NCI-H128 (cell line): ENCODE results near the gene CDC27.
A peak's percentile ranks its signal among the peaks of the same experiment; 100 is the strongest.
"Not testable (repeated sequence)": the region's sequence is repeated elsewhere in the genome, so short reads cannot be mapped to it uniquely, and the experiment has no call there.

Source experiments
- DNase-seq: peaks from one replicate; lab custom pipeline; 2025; ENCODE audit not compliant: unreplicated experiment; lab: John Stamatoyannopoulos, UW

The CDC27 gene

DNA sequence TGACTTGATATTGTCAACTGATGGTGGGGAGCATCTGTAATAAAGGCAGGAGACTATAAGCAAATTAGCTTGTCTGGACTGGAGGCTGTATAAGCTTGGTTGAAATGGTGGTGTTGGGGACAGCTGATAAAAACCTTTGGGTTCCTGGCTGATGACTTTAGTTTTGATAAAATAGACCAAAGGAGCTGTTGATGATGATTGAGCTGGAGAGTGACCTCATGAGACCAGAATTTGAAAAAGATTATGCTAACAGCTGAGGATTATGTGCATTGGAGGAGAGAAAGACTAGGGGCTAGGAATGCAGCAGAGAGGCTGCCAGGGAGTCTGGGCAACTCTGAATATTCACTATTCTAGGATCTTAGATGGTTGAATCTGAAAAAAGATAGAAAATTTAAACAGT lies 8.7 kb upstream of the CDC27 start:
- DNase-seq: no peak

DNA sequence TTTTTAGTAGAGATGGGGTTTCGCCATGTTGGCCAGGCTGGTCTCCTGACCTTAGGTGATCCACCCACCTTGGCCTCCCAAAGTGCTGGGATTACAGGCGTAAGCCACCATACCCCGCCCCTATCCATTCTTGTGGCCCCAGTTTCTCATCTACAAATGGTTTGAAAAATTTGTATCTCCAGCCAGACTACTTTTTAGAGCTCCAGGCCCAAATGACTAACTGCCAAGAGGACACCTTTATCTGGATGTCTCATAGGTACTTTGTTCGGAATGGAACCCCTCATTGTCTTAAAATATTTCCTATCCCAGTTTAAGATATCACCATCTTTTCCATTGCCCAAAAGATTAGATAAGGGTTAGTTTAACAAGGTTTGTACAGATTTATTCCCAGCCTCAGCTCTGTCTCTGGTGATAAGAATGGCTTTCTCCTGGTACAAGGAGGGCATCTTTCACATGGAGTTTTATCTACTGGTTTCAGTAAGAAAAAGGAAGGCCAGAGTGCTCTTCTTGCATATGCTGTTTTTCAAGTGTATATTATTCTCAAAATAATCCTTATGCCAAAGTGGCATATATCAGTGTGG lies 4.9 kb upstream of the CDC27 start:
- no peak for DNase-seq

DNA sequence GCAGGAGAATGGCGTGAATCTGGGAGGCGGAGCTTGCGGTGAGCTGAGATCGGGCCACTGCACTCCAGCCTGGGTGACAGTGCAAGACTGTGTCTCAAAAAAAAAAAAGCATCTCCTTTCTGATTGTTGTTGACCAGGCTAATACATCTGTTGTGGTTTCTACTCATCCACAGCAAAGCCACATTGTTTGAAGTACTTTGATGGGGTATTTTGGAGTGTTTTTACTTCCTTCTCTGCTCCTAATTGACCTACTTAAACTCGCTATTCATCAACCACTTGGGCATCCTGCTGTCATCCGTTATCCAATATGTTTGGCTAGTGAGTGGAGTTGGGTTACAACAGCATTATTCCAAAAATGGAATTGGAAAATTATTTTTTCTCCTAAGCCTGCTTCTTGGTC lies 3.5 kb upstream of the CDC27 start:
- DNase-seq: peak; percentile 43

DNA sequence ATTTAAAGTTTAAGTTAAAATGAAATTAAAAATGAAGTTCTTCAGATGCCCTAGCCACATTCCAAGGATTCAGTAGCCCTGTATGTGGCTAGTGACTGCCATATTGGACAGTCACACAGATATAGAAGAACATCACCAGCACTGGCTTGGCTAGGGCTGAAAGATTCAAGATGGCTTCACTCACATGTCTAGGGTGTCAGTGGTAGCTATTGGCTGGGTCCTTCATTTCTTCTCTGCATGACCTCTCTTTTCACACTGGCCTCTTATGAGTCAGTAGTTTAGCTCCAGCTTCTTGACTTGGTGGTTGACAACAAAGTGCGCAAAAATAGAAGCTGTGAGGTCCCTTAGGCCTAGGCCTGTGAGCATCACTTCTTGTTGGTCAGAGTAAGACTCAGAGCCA lies 1.7 kb upstream of the CDC27 start:
- DNase-seq: no peak

DNA sequence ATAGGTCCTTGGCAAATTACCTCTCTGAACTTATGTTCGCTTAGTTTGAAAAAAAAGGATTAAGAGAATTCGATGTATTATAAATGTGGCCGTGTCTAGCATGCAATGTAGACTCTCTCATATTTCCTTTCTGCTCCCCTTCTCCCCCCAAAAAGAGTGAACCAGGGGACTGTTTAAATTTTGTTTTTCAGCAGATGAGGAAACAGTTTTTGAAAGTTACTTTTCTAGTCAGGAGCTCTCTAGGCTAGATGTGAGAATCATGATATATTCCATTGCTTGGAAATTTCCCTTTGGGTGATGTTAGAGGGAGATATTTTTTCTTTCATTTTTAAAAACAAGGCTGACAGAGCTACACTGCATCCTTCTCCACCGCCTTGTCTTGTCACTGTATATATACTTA lies 1.1 kb upstream of the CDC27 start:
- no peak for DNase-seq

DNA sequence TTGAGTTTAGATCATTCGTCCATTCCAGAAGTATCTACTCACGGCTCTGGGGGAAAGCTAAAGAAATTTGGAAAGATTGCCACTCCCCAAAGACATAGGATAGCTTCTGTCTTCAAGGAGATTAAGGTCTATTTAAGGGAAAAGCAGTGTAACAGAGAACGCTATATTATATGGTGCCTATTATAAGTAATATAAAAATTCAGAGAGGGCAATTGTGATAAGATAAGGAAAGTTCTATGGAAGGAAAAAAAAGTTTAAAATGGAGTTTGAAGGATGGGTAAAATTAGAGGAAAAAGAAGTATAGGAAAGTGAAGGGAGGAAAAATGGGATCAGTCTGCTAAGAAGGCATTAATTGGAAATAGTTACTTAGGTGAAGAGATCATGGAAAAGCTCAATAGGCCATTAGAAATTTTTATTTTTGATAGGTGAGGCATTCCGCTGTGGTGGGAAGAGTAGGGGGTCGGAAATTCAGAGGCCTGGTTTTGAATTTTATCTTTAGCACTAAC lies 690 bp upstream of the CDC27 start:
- no peak for DNase-seq

DNA sequence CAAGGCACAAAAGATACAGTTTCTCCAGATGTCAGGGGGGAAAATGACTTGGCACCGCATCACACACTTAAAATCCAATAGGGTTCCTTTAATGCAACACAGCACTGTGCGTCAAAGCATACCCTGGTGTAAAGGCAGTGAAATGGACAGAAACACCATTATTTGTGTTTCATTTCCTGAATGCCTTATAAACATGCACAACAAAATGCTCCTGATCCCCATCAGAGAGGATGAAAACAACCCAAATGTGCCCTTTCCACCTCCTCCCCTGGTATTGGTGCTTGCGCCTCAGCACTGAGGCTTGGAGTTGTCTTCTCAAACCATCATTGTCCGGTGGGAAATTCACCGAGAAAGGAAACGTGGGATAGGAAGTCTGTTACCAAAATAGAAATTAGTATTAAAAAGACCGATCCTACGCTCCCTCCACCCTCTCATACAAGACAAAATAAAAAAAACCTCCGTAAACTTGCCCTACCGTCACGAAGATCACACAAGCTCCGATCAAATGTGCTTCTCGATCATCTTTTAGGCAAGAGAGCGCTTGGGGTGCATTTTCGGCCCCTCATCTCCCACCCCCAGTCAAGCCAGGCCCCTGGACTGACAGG lies 722 bp downstream of the CDC27 start:
- no peak for DNase-seq

DNA sequence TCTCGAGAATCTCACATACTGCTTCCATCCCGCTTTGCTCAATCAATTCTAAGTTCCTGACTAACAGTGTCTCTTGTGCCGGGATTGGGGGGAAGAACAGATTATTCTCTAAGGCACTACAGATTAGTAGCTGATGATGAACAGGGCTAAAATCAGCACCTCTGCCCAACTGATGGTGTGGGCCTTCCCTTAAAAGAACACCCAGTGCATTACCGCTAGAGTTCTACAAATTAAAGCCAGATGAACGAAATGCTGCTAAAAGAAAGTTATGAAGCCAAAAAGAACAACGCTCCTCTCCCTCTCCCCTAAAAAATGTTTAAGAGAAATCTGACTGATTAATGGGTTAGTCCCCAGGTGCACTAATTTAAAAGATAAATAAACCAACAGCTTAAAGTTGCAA lies 4.4 kb downstream of the CDC27 start:
- DNase-seq: no peak

DNA sequence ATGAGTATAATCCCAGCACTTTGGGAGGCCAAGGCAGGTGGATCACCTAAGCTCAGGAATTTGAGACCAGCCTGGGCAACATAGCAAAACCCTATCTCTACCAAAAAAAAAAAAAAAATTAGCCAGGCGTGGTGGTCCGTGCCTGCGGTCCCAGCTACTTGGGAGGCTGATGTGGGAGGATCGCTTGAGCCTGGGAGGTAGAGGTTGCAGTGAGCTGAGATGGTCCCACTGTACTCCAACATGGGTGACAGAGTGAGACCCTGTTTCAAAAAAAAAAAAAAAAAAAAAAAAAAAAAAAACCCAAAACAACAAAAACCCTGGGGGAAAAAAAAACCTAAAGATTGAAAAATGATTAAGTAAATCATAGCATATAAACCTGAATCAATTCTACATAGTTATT lies 8.1 kb downstream of the CDC27 start:
- DNase-seq: not testable (repeated sequence)

DNA sequence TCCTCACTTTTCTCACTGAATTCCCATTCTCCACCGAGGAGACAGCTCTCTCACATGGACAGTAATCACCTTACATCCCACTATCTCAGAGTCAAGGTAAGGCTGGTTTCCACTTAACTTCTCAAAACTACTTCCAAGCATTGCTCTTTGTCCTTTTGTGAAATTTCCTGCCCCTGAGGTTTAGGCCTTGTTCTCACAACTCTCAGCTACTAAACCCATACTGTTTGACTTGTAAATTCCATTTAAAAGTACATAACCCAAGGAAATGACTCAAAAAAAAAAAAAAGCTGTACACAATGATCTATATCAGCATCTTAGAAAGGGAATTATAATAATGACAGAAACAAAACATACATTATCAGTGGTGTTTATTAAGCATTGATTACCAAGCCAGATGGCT lies 8.8 kb downstream of the CDC27 start:
- DNase-seq: no peak

DNA sequence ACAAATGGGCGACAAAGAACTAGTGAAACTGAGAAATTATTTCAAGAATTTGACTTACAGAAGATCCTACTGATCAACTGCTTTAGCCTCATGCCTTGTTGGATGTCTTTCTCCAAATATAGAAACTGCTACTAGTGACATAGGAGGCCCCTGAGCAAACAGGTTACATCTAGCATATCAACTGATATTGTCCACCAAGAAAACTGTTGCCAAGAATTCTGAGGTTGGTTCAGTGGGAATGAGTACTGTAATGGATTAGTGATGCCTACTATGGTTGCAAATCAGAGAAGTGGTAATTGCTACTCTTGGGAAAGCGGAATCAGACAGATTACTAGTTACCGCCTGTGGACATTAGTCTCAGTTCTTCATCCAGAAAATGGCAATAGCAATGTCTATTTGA lies 10.0 kb downstream of the CDC27 start:
- no peak for DNase-seq

DNA sequence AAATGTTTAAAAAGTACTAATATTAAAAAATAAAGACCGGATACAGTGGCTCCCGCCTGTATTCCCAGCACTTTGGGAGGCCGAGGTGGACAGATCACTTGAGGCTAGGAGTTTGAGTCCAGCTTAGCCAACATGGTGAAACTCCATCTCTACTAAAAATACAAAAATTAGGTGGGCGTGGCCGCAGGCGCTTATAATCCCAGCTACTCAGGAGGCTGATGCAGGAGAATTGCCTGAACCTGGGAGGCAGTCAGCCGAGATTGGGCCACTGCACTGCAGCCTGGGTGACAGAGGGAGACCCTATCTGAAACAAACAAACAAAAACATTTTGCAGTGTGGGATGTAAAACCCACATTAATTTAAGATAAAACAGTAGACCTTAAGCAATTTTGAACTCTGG lies 11.8 kb downstream of the CDC27 start:
- DNase-seq: no peak

DNA sequence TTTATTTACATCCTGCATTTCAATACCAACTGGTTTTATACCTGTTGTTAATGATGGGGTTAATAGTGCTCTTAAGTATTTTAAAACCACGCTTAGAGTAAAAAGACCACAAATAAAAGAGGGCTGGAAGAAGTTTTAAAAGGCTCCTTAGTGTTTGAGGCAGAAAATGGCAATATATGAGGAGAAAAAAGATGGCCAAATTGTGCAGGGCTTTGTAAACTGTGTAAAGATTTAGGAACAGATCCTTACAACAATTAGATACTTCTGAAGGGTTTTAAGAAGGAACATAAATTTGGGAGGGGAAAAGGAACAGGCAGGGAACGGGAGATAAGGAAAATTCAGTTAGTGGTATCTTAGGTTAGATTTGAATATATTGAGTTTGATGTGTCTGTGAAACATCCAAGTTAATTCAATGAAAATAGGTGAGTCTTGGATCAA lies 12.7 kb downstream of the CDC27 start:
- no peak for DNase-seq

DNA sequence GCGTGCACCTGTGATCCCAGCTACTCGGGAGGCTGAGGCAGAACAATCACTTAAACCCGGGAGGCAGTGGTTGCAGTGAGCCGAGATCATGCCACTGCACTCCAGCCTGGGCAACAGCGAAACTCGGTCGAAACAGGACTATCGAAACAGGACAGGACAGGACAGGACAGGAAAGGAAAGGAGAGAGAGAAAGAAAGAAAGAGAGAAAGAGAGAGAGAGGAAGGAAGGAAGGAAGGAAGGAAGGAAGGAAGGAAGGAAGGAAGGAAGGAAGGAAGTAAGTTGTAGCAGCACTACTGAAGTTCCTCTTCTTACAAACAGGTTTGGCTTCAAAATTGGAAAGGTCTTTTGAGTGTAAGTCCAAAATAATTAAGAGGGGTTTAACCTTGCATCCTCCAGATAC lies 14.3 kb downstream of the CDC27 start:
- not testable (repeated sequence) for DNase-seq

DNA sequence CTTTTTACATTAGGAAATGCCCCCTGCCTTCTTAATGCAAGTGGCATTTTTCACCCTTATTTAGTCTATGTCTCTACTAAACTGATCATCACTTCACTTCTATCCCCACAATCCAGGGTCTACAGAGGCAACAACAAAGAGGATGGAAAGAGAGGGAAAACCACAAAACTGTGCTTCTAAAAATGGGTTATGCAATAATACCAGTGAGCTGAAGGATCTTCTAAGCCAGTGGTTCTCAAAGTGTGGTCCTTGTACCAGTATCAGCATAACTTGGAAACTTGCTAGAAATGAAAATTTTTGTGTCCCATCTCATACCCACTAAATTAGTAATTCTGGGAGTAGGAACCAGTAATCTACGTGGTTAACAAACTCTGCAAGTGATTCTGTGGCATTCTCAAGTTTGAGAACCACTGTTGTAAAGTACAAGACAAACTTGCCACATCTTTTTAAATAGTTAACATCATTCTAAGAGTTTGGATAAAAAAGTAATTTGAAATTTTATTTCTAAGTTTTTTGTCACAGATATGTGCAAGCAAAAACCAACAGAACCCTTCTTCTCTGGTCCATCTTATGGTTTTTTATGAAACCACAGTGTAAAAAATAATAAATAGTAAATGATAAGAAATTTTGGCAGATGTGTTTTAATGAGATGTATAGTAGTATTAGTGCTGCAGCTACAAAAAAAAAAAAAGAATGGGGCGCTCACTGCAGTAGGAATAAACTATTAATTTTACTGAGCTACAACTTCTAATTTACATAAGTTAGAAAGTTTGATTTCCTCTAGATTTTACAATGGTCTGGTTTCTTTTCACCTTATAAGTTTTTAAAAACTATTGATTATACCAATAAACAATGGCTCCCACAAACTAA lies 16.2 kb downstream of the CDC27 start:
- DNase-seq: no peak

DNA sequence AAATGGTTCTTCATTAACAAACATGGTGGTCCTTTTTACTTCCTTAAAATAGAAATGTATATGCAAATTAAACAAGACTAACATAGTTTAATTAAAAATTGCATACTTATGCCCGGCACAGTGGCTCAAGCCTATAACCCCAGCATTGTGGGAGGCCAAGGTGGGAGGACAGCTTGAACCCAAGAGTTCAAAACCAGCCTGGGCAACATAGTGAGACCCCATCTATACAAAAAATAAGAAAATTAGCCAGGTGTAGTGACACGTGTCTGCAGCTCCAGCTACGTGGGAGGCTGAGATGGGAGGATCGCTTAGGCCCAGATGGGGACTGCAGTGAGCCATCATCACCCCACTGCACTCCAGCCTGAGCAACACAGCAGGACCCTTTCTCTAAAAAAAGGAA lies 18.4 kb downstream of the CDC27 start:
- no peak for DNase-seq

DNA sequence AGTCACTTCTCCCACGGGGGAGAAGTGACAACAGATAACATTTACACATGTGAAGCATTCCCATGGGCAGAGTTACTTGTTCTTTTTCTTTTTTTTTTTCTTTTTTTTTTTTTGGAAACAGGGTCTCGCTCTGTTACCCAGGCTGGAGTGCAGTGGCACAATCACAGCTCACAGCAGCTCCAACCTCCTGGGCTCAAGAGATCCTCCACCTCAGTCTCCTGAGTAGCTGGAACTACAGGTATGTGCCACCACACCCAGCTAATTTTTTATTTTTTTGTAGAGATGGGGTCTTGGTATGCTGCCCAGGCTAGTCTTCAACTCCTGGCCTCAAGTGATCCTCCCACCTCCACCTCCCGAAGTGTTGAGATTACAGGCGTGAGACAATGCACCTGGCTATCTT lies 20.2 kb downstream of the CDC27 start:
- not testable (repeated sequence) for DNase-seq

DNA sequence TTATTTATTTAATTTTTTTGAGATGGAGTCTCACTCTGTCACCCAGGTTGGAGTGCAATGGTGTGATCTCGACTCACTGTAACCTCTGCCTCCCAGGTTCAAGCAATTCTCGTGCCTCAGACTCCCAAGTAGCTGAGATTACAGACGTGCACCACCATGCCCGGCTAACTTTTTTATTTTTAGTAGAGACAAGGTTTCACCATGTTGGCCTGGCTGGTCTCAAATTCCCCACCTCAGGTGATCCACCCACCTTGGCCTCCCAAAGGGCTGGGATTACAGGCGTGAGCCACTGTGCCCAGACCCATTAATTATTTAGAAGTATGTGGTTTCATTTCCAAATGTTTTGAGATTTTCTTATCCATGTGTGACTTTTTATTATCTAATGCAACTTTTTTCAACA lies 22.2 kb downstream of the CDC27 start:
- not testable (repeated sequence) for DNase-seq

DNA sequence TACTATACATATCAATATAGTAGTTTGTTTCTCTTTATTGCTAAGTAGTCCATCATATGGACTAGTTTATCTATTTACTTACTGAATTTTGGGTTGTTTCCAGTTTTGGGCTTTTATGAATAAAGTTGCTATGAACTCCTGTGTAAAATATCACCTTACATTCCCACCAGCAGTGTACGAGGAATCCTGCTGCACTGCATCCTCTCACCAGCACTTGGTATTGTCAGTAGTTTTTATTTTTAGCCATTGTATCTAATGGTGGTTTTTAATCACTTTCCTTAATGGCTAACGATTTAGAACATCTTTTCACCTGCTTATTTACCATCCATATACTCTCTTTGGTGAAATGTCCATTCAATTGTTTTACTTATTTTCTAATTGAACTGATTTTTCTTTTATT lies 24.0 kb downstream of the CDC27 start:
- DNase-seq: no peak

DNA sequence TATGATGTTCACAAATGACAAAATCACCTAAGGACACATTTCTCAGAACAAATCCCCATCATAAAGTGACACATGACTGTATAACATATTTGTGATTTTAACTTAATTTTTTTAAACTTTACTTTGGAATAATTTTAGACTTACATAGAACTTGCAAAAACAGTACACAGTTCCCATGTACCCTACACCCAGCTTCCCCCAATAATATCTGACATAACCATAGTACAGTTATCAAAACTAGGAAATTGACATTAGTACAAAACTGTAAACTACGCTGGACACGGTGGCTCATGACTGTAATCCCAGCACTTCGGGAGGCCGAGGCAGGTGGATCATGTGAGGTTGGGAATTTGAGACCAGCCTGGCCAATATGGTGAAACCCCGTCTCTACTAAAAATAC lies 24.8 kb downstream of the CDC27 start:
- no peak for DNase-seq

DNA sequence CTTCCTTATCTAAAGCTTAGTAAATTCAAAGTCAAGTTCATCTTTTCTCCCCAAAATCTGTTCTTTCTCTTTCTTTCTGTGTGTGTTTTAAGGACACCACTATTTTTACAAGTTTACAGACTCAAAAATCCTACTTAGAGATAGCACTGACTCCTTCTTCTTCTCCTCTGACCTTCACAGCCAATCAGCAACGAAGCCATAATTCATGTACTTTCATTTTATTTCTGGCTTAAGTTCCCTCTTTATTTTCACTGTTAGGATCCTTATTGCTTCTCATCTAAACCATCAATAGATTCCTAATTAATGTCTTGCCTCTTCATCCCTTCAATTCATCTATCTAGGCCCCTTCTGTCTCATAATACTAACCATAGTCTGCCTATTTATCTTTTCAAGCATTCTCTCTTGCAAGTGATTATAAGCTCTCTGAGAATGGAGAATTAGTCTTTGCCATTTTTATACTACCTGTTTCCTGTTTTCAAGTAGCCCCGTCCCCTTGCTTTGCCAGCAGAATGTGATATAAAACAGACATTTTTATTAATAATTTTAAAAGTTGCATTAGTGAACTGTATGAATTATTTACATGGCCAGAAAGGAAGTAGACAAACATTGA lies 27.0 kb downstream of the CDC27 start:
- DNase-seq: no peak

DNA sequence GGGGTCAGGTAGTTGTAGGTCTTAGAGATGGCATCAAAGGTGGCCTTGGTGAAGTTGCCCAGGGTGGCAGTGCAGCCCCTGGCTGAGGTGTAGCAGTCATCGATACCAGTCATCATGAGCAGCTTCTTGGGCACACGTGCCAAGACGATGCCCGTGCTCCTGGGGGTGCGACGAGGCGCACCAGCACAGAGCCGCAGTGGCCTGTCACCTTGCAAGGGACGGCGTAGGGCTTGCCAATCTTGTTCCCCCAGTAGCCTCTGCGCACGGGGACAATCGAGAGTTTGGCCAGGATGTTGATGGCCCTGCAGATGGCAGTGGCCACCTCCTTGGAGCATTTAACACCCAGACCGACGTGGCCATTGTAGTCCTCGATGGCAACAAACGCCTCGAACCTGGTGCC lies 29.8 kb downstream of the CDC27 start:
- no peak for DNase-seq
